ENCODE results near the gene ZNF501. TPM values are rescaled to one million over a fixed set of nuclear protein-coding genes. Genes with fewer than 3 reads are reported as not detected.

ZNF501 gene
- total RNA-seq, 1 donor from 2014 or later, result 5.2 TPM

Other genes starting within 250 kb of the ZNF501 start
- 15.7 TPM for gene ZKSCAN7, start 174.4 kb upstream of the ZNF501 start, total RNA-seq
- gene ZNF660, start 144.7 kb upstream of the ZNF501 start, total RNA-seq, result 3.1 TPM
- 11.5 TPM for gene ZNF197, start 104.6 kb upstream of the ZNF501 start, total RNA-seq
- gene ZNF35, start 80.9 kb upstream of the ZNF501 start, total RNA-seq, result 11.5 TPM
- gene ZNF502, start 17.0 kb upstream of the ZNF501 start, total RNA-seq, result 5.2 TPM
- 12.0 TPM for gene KIAA1143, start 32.0 kb downstream of the ZNF501 start, total RNA-seq
- gene KIF15, start 32.2 kb downstream of the ZNF501 start, total RNA-seq, result 6.3 TPM
- gene TMEM42, start 132.3 kb downstream of the ZNF501 start, total RNA-seq, result 7.3 TPM
- gene TGM4, start 145.0 kb downstream of the ZNF501 start, total RNA-seq, result not detected
- 25.6 TPM for gene ZDHHC3, start 246.5 kb downstream of the ZNF501 start, total RNA-seq
- gene EXOSC7, start 246.6 kb downstream of the ZNF501 start, total RNA-seq, result 36.0 TPM

All from skeletal muscle tissue (tissue), 1 donor.